Panc1 (cell line): ENCODE data around the gene ARID5B. TPM values are rescaled to one million over a fixed set of nuclear protein-coding genes. Genes with fewer than 3 reads are reported as not detected.

Source experiments
- ATAC-seq: fragments of 200-7000 bp; cut with Tn5 transposase; 2 replicates; pipeline ENCODE4 v1.9.1; 2020; ENCODE audit warnings: mild to moderate bottlenecking, moderate library complexity
- BruUV-seq: library from RNA; stranded (reverse); fragments of 400-500 nt; replicated peaks from 2 replicates; lab custom pipeline; 2021; lab: Mats Ljungman, UMichigan
- CTCF ChIA-PET: fragments of 300-600 bp; sonication (Branson Sonifier 250); formaldehyde crosslinking; loops from one replicate; lab custom pipeline; 2022; ENCODE audit warnings: antibody characterized with exemption; lab: Charles Lee
- POLR2A ChIA-PET: fragments of 300-600 bp; sonication (Branson Sonifier 250); formaldehyde crosslinking; loops from one replicate; lab custom pipeline; 2022; ENCODE audit warnings: antibody characterized with exemption; lab: Charles Lee
- DNase-seq: peaks from one replicate; pipeline ENCODE4 v3.0.0-alpha.2; 2010; ENCODE audit warnings: low read depth, low spot score
- H3K27ac ChIP-seq: 2 replicates; pipeline ENCODE4 v1.5.1; 2011; ENCODE audit warnings: mild to moderate bottlenecking, low read length, inconsistent platforms
- H3K27me3 ChIP-seq: fragments of 200-500 bp; sonication (Bioruptor generic); 2 replicates; pipeline ENCODE4 v1.6.0; 2014; ENCODE audit warnings: low read length, inconsistent platforms; ENCODE audit not compliant: control insufficient read depth, insufficient read depth
- H3K36me3 ChIP-seq: fragments of 200-500 bp; sonication (Bioruptor generic); 2 replicates; pipeline ENCODE4 v1.5.1; 2014; ENCODE audit warnings: inconsistent platforms, mild to moderate bottlenecking, low read length, moderate library complexity; ENCODE audit not compliant: control insufficient read depth, insufficient read depth
- H3K4me1 ChIP-seq: 2 replicates; pipeline ENCODE4 v1.5.1; 2011; ENCODE audit warnings: inconsistent platforms, mild to moderate bottlenecking, low read length, moderate library complexity; ENCODE audit not compliant: control insufficient read depth, insufficient read depth
- H3K4me3 ChIP-seq, 2 experiments: 2 replicates each; pipeline ENCODE4 v1.5.1; 2011 to 2012; ENCODE audit warnings: low read depth in 2 of 2, low read length in 2 of 2, mild to moderate bottlenecking in 2 of 2, inconsistent platforms in 1 of 2, moderate library complexity in 1 of 2
- H3K9me3 ChIP-seq: fragments of 200-500 bp; sonication (Bioruptor generic); 2 replicates; pipeline ENCODE4 v1.5.1; 2014; ENCODE audit warnings: low read depth, mild to moderate bottlenecking, inconsistent platforms, low read length, moderate library complexity; ENCODE audit not compliant: control insufficient read depth, insufficient read depth
- POLR2AphosphoS5 ChIP-seq: IDR thresholded peaks from 2 replicates; pipeline ENCODE4 v1.6.1; 2012; ENCODE audit warnings: mild to moderate bottlenecking, low read depth, low read length, moderate library complexity
- REST ChIP-seq, 2 experiments: IDR thresholded peaks; 2 replicates each; pipeline ENCODE4 v1.6.1; 2011 to 2012; ENCODE audit warnings: low read depth in 2 of 2, control low read depth in 1 of 2, low read length in 1 of 2, mild to moderate bottlenecking in 1 of 2, moderate library complexity in 1 of 2; ENCODE audit not compliant: insufficient read depth in 1 of 2
- SIN3A ChIP-seq: IDR thresholded peaks from 2 replicates; pipeline ENCODE4 v1.6.1; 2012; ENCODE audit warnings: low read depth, mild to moderate bottlenecking, low read length, moderate library complexity, borderline replicate concordance; ENCODE audit not compliant: insufficient read depth
- TCF7L2 ChIP-seq: IDR thresholded peaks from 2 replicates; pipeline ENCODE4 v1.6.1; 2011; ENCODE audit warnings: mild to moderate bottlenecking, low read depth, low read length, inconsistent platforms
- in situ Hi-C: cut with HindIII; loops from 2 replicates; pipeline ENCODE4 v1.10.0; 2016; ENCODE audit warnings: low sequenced_read_pairs, low pct_unique_long_range_greater_than_20kb
- intact Hi-C: fragments of 100-400 bp; cut with micrococcal nuclease; formaldehyde crosslinking; loops from one replicate; pipeline ENCODE4 v1.10.0; 2022; ENCODE audit not compliant: unreplicated experiment
- total RNA-seq: library from RNA; stranded (reverse); gene quantifications from one replicate; pipeline ENCODE4 v1.2.1, GENCODE V29; 2021; ENCODE audit not compliant: unreplicated experiment
- TF ChIP-seq, protein P1 (sequence below): fragments of 450-650 bp; IDR thresholded peaks from 2 replicates; pipeline ENCODE4 v1.5.1; 2017; ENCODE audit warnings: mild to moderate bottlenecking

Gene ARID5B
- total RNA-seq, 1 experiment from 2014 or later = 22.7 TPM

DNA sequence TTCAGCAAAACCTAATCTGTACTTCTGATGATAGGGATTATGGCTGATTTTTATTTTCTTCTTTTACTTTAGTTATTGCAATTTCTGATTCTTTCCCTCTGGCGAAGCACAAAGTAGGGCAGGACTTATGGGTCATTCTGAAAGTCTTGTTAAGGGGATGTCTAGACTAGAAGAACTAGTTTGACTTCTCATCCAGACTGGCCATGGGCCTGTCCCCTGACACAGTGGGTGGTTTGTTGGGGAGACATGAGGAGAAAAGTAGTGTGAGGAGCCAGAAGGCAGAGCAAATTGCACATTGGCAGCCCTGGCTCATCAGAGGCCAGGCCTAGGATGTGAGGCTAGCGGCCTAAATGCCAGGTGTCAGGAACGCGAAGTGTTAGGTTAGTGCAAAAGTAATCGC is 214.3 kb downstream of the ARID5B start:
- ChIA-PET CTCF (no interaction called here), POLR2A (no interaction called here)
- Histone ChIP-seq H3K27me3 (no peaks in the 10 kb centered on the region), H3K4me1 (peaks cover 8% of the 10 kb centered on the region; the same call in 1 of the 2 replicates), H3K9me3 (no peaks in the 10 kb centered on the region), H3K27ac (no peak overlapping the region; the same call in 1 of the 2 replicates), H3K36me3 (no peaks in the 10 kb centered on the region), H3K4me3 (no peak overlapping the region)
- TF ChIP-seq TCF7L2 (no peak), SIN3A (no peak), REST (IDR thresholded peaks at IDR 0.05; ENCODE audit: insufficient read depth in 1 of 2, low read depth in 2 of 2, low read length in 1 of 2) (no peak)
- TF ChIP-seq, protein P1, sequence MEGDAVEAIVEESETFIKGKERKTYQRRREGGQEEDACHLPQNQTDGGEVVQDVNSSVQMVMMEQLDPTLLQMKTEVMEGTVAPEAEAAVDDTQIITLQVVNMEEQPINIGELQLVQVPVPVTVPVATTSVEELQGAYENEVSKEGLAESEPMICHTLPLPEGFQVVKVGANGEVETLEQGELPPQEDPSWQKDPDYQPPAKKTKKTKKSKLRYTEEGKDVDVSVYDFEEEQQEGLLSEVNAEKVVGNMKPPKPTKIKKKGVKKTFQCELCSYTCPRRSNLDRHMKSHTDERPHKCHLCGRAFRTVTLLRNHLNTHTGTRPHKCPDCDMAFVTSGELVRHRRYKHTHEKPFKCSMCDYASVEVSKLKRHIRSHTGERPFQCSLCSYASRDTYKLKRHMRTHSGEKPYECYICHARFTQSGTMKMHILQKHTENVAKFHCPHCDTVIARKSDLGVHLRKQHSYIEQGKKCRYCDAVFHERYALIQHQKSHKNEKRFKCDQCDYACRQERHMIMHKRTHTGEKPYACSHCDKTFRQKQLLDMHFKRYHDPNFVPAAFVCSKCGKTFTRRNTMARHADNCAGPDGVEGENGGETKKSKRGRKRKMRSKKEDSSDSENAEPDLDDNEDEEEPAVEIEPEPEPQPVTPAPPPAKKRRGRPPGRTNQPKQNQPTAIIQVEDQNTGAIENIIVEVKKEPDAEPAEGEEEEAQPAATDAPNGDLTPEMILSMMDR = no peak
- no TSS peak for BruUV-seq
- DNase-seq (no peak), ATAC-seq (no peak)
- intact Hi-C loops = no loop called here
- in situ Hi-C loops = no loop called here

DNA sequence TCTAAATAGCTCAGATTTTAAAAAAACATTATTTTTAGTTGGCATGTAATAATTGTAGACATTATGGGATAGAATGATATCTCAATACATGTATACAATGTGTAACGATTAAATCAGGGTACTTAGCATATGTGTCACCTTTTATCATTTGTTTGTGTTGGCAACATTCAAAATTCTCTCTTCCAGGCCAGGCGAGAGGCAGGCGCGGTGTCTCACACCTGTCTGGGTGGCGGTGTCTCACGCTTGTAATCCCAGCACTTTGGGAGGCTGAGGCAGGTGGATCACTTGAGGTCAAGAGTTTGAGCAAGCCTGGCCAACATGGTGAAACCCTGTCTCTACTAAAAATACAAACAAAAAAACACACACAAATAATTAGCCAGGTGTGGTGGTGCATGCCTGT is 215.4 kb downstream of the ARID5B start:
- ChIA-PET POLR2A (no interaction called here), CTCF (no interaction called here)
- H3K27ac ChIP-seq = no peak overlapping the region
- DNase-seq (no peak), ATAC-seq (no peak)
- H3K36me3 ChIP-seq = no peaks in the 10 kb centered on the region
- in situ Hi-C loops (no loop called here), intact Hi-C loops (no loop called here)
- no TSS peak for BruUV-seq
- no peaks in the 10 kb centered on the region for H3K27me3 ChIP-seq
- TF ChIP-seq SIN3A (no peak), TCF7L2 (no peak), POLR2AphosphoS5 (no peak), REST (IDR thresholded peaks at IDR 0.05; ENCODE audit: insufficient read depth in 1 of 2, low read depth in 2 of 2, low read length in 1 of 2) (no peak)
- TF ChIP-seq, protein P1 = no peak
- no peak overlapping the region for H3K4me3 ChIP-seq
- peaks cover 8% of the 10 kb centered on the region; the same call in 1 of the 2 replicates for H3K4me1 ChIP-seq
- H3K9me3 ChIP-seq = no peaks in the 10 kb centered on the region
